ENCODE measurements around the gene PRF1.

GRCh38 chr10:70615784-70616522 is 13.4 kb upstream of the PRF1 start:
- no peak for TF ChIP-seq CTCF (IDR thresholded peaks at IDR 0.05)
- TF ChIP-seq EZH2 (IDR thresholded peaks at IDR 0.05; ENCODE audit: borderline replicate concordance, insufficient read depth, low read depth, low read length, poor library complexity, severe bottlenecking), result no peak
